Activated T-helper 2 cell treated with anti-CD3 and anti-CD28 coated beads, Interferon-gamma antibody, Interleukin-2, Interleukin-4, amounts not matched to agents 10 μg/mL and 5 μg/mL and 100 μg/mL, durations not matched to agents 14 hours and 24 hours and 36 hours (primary cell): ENCODE measurements around the gene TRIM63. TPM values are rescaled to one million over a fixed set of nuclear protein-coding genes. Genes with fewer than 3 reads are reported as not detected.

Experiments used
- DNase-seq: peaks from one replicate; pipeline ENCODE4 v3.0.0; 2021; ENCODE audit warnings: low spot score
- H3K27ac Mint-ChIP-seq: one replicate; pipeline ENCODE4 v1.8.0; 2021; ENCODE audit warnings: mixed read lengths
- H3K27me3 Mint-ChIP-seq: one replicate; pipeline ENCODE4 v1.8.0; 2021; ENCODE audit warnings: low read depth, mixed read lengths
- H3K36me3 Mint-ChIP-seq: one replicate; pipeline ENCODE4 v1.8.0; 2021; ENCODE audit warnings: low read depth, mixed read lengths
- H3K4me1 Mint-ChIP-seq: one replicate; pipeline ENCODE4 v1.8.0; 2021; ENCODE audit warnings: low read depth, mixed read lengths
- H3K4me3 Mint-ChIP-seq: one replicate; pipeline ENCODE4 v1.8.0; 2021; ENCODE audit warnings: low read depth, mild to moderate bottlenecking, moderate library complexity, mixed read lengths
- H3K9me3 Mint-ChIP-seq: one replicate; pipeline ENCODE4 v1.8.0; 2021; ENCODE audit warnings: mixed read lengths
- intact Hi-C: fragments of 100-400 bp; cut with micrococcal nuclease; formaldehyde crosslinking; loops from one replicate; pipeline ENCODE4 v1.15.1; 2023
- total RNA-seq: library from RNA; stranded (reverse); gene quantifications from 2 replicates; pipeline ENCODE4 v1.2.3, GENCODE V29; 2022

The TRIM63 gene
- total RNA-seq, 1 donor from 2014 or later, result not detected

GRCh38 chr1:26023826-26024225 is 43.6 kb downstream of the TRIM63 start:
- intact Hi-C loops, result no loop called here
- Mint-ChIP-seq H3K27ac (no peak overlapping the region), H3K27me3 (peaks cover 5% of the 10 kb centered on the region), H3K36me3 (no peaks in the 10 kb centered on the region), H3K4me3 (no peak overlapping the region), H3K9me3 (no peaks in the 10 kb centered on the region), H3K4me1 (peaks cover 15% of the 10 kb centered on the region)
- DNase-seq, result no peak

GRCh38 chr1:26023009-26023408 is 44.4 kb downstream of the TRIM63 start:
- Mint-ChIP-seq H3K4me3 (no peak overlapping the region), H3K27ac (no peak overlapping the region), H3K36me3 (no peaks in the 10 kb centered on the region), H3K4me1 (peaks cover 15% of the 10 kb centered on the region), H3K9me3 (no peaks in the 10 kb centered on the region), H3K27me3 (peaks cover 5% of the 10 kb centered on the region)
- DNase-seq, result no peak
- intact Hi-C loops, result no loop called here

GRCh38 chr1:26022404-26022779 is 45.0 kb downstream of the TRIM63 start:
- no peaks in the 10 kb centered on the region for H3K9me3 Mint-ChIP-seq
- no peak overlapping the region for H3K27ac Mint-ChIP-seq
- peaks cover 11% of the 10 kb centered on the region for H3K4me1 Mint-ChIP-seq
- intact Hi-C loops, result no loop called here
- H3K27me3 Mint-ChIP-seq, result peaks cover 2% of the 10 kb centered on the region
- H3K36me3 Mint-ChIP-seq, result no peaks in the 10 kb centered on the region
- no peak overlapping the region for H3K4me3 Mint-ChIP-seq
- no peak for DNase-seq

- peaks cover 11% of the 10 kb centered on the region for H3K4me1 Mint-ChIP-seq
- no peak within 1 kb of the TSS for H3K27ac Mint-ChIP-seq
- peaks cover 2% of the 10 kb centered on the region for H3K27me3 Mint-ChIP-seq
- H3K9me3 Mint-ChIP-seq, result no peaks in the 10 kb centered on the region
- intact Hi-C loops, result no loop called here
- H3K4me3 Mint-ChIP-seq, result no peak within 1 kb of the TSS
- DNase-seq, result no peak
- H3K36me3 Mint-ChIP-seq, result no peaks in the 10 kb centered on the region
These were observed 45.6 kb downstream of the TRIM63 start, which contains the start of gene EXTL1 for GRCh38 chr1:26021647-26022403. TSS of gene EXTL1 (plus strand) at chr1:26021775. CDS start at chr1:26022647, 872 bp downstream.

GRCh38 chr1:26020941-26021646 is 46.3 kb downstream of the TRIM63 start:
- intact Hi-C loops, result no loop called here
- Mint-ChIP-seq H3K4me3 (no peak overlapping the region), H3K9me3 (no peaks in the 10 kb centered on the region), H3K27me3 (peaks cover 2% of the 10 kb centered on the region), H3K4me1 (peaks cover 11% of the 10 kb centered on the region), H3K36me3 (no peaks in the 10 kb centered on the region), H3K27ac (no peak overlapping the region)
- no peak for DNase-seq

- peaks cover 11% of the 10 kb centered on the region for H3K4me1 Mint-ChIP-seq
These were observed 47.1 kb downstream of the TRIM63 start for GRCh38 chr1:26020330-26020768.

GRCh38 chr1:26019641-26020315 is 47.7 kb downstream of the TRIM63 start:
- no peak for DNase-seq
- Mint-ChIP-seq H3K27me3 (peaks cover 2% of the 10 kb centered on the region), H3K36me3 (no peaks in the 10 kb centered on the region), H3K4me1 (peaks cover 11% of the 10 kb centered on the region), H3K9me3 (no peaks in the 10 kb centered on the region), H3K27ac (no peak overlapping the region), H3K4me3 (no peak overlapping the region)
- intact Hi-C loops, result no loop called here

More at GRCh38 chr1:26020330-26020768, 47.1 kb downstream of the TRIM63 start:
- H3K27me3 Mint-ChIP-seq, result peaks cover 2% of the 10 kb centered on the region
- H3K9me3 Mint-ChIP-seq, result no peaks in the 10 kb centered on the region
- H3K27ac Mint-ChIP-seq, result no peak overlapping the region
- H3K4me3 Mint-ChIP-seq, result no peak overlapping the region
- no peak for DNase-seq
- intact Hi-C loops, result no loop called here
- no peaks in the 10 kb centered on the region for H3K36me3 Mint-ChIP-seq

GRCh38 chr1:26017606-26018005 is 49.8 kb downstream of the TRIM63 start:
- Mint-ChIP-seq H3K4me3 (no peak overlapping the region), H3K27me3 (peaks cover 2% of the 10 kb centered on the region), H3K27ac (no peak overlapping the region), H3K4me1 (peaks cover 11% of the 10 kb centered on the region), H3K36me3 (no peaks in the 10 kb centered on the region), H3K9me3 (no peaks in the 10 kb centered on the region)
- DNase-seq, result no peak
- intact Hi-C loops, result no loop called here

- Mint-ChIP-seq H3K27ac (no peak overlapping the region), H3K4me1 (peaks cover 11% of the 10 kb centered on the region), H3K4me3 (no peak overlapping the region), H3K27me3 (peaks cover 2% of the 10 kb centered on the region), H3K9me3 (no peaks in the 10 kb centered on the region), H3K36me3 (no peaks in the 10 kb centered on the region)
- intact Hi-C loops, result no loop called here
- DNase-seq, result no peak
These were observed 50.4 kb downstream of the TRIM63 start for GRCh38 chr1:26016953-26017545.

GRCh38 chr1:26016258-26016952 is 51.0 kb downstream of the TRIM63 start:
- H3K27ac Mint-ChIP-seq, result no peak overlapping the region
- H3K4me1 Mint-ChIP-seq, result peaks cover 11% of the 10 kb centered on the region
- no peak for DNase-seq
- intact Hi-C loops, result no loop called here
- no peak overlapping the region for H3K4me3 Mint-ChIP-seq
- no peaks in the 10 kb centered on the region for H3K36me3 Mint-ChIP-seq
- peaks cover 2% of the 10 kb centered on the region for H3K27me3 Mint-ChIP-seq
- H3K9me3 Mint-ChIP-seq, result no peaks in the 10 kb centered on the region

GRCh38 chr1:26015358-26015757 is 52.1 kb downstream of the TRIM63 start:
- Mint-ChIP-seq H3K4me3 (no peak overlapping the region), H3K9me3 (no peaks in the 10 kb centered on the region), H3K4me1 (peaks cover 10% of the 10 kb centered on the region), H3K36me3 (no peaks in the 10 kb centered on the region), H3K27ac (no peak overlapping the region), H3K27me3 (peaks cover 5% of the 10 kb centered on the region)
- intact Hi-C loops, result no loop called here
- DNase-seq, result no peak

- Mint-ChIP-seq H3K4me3 (no peak overlapping the region), H3K4me1 (peaks cover 3% of the 10 kb centered on the region), H3K9me3 (no peaks in the 10 kb centered on the region), H3K36me3 (no peaks in the 10 kb centered on the region), H3K27ac (no peak overlapping the region), H3K27me3 (peaks cover 6% of the 10 kb centered on the region)
- intact Hi-C loops, result no loop called here
- DNase-seq, result no peak
These were observed 53.3 kb downstream of the TRIM63 start for GRCh38 chr1:26014179-26014578.
